Measurements from ENCODE around the gene GDF15. TPM values are rescaled to one million over a fixed set of nuclear protein-coding genes. Genes with fewer than 3 reads are reported as not detected.
"Not testable (repeated sequence)": the region's sequence is repeated elsewhere in the genome, so short reads cannot be mapped to it uniquely, and the experiment has no call there.

GDF15 gene
- total RNA-seq, 2 donors from 2014 or later = 0.29 to 1.4 TPM

GRCh38 chr19:18383622-18384021, 2.3 kb upstream of the GDF15 start:
- H3K9me3 Mint-ChIP-seq; ATAC-seq; DNase-seq (ENCODE audit: low spot score in 2 of 2); H3K36me3 Mint-ChIP-seq; H3K27ac Mint-ChIP-seq: not testable (repeated sequence)

- no peaks in the 10 kb centered on the region for H3K9me3 Mint-ChIP-seq
- no peaks in the 10 kb centered on the region for H3K36me3 Mint-ChIP-seq
- no peak for DNase-seq (ENCODE audit: low spot score in 2 of 2)
- ATAC-seq = no peak
- peak overlapping the region in 1 of 2 donors; percentile 60 for H3K27ac Mint-ChIP-seq
These were observed 1.2 kb upstream of the GDF15 start for GRCh38 chr19:18384775-18385174.

GRCh38 chr19:18385359-18385674, 641 bp upstream of the GDF15 start:
- no peaks in the 10 kb centered on the region for H3K36me3 Mint-ChIP-seq
- DNase-seq (ENCODE audit: low spot score in 2 of 2) (no peak), ATAC-seq (no peak)
- no peak overlapping the region for H3K27ac Mint-ChIP-seq
- H3K9me3 Mint-ChIP-seq = no peaks in the 10 kb centered on the region

GRCh38 chr19:18386543-18387271, 749 bp downstream of the GDF15 start:
- DNase-seq (ENCODE audit: low spot score in 2 of 2) = no peak
- Mint-ChIP-seq H3K9me3 (no peaks in the 10 kb centered on the region), H3K27ac (no peak overlapping the region), H3K36me3 (no peaks in the 10 kb centered on the region)
- ATAC-seq = no peak

- H3K27ac Mint-ChIP-seq = no peak overlapping the region
- H3K9me3 Mint-ChIP-seq = no peaks in the 10 kb centered on the region
- no peaks in the 10 kb centered on the region for H3K36me3 Mint-ChIP-seq
- DNase-seq (ENCODE audit: low spot score in 2 of 2) = peak; percentile 79 to 90
- peak; percentile 89 to 91 for ATAC-seq
These were observed 2.4 kb downstream of the GDF15 start for GRCh38 chr19:18388100-18388959.

GRCh38 chr19:18388960-18389725, 3.2 kb downstream of the GDF15 start:
- no peak for DNase-seq (ENCODE audit: low spot score in 2 of 2)
- no peak for ATAC-seq
- no peak overlapping the region for H3K27ac Mint-ChIP-seq
- no peaks in the 10 kb centered on the region for H3K9me3 Mint-ChIP-seq
- no peaks in the 10 kb centered on the region for H3K36me3 Mint-ChIP-seq

GRCh38 chr19:18389726-18390064, 3.7 kb downstream of the GDF15 start:
- no peaks in the 10 kb centered on the region for H3K9me3 Mint-ChIP-seq
- H3K36me3 Mint-ChIP-seq = no peaks in the 10 kb centered on the region
- DNase-seq (ENCODE audit: low spot score in 2 of 2) (no peak), ATAC-seq (no peak)
- no peak overlapping the region for H3K27ac Mint-ChIP-seq

GRCh38 chr19:18390065-18390907, 4.3 kb downstream of the GDF15 start:
- H3K27ac Mint-ChIP-seq = no peak overlapping the region
- no peaks in the 10 kb centered on the region for H3K9me3 Mint-ChIP-seq
- H3K36me3 Mint-ChIP-seq = no peaks in the 10 kb centered on the region
- ATAC-seq = no peak
- DNase-seq (ENCODE audit: low spot score in 2 of 2) = no peak

GRCh38 chr19:18391509-18392075, 5.6 kb downstream of the GDF15 start:
- H3K9me3 Mint-ChIP-seq = no peaks in the 10 kb centered on the region
- DNase-seq (ENCODE audit: low spot score in 2 of 2) (no peak), ATAC-seq (no peak)
- no peaks in the 10 kb centered on the region for H3K36me3 Mint-ChIP-seq
- H3K27ac Mint-ChIP-seq = no peak overlapping the region

GRCh38 chr19:18392417-18392816, 6.5 kb downstream of the GDF15 start:
- ATAC-seq (no peak), DNase-seq (ENCODE audit: low spot score in 2 of 2) (no peak)
- no peak overlapping the region for H3K27ac Mint-ChIP-seq

GRCh38 chr19:18392926-18393325, 7.0 kb downstream of the GDF15 start:
- DNase-seq (ENCODE audit: low spot score in 2 of 2) = no peak
- Mint-ChIP-seq H3K36me3 (no peaks in the 10 kb centered on the region), H3K27ac (no peak overlapping the region), H3K9me3 (no peaks in the 10 kb centered on the region)
- no peak for ATAC-seq

More at GRCh38 chr19:18392417-18392816, 6.5 kb downstream of the GDF15 start:
- no peaks in the 10 kb centered on the region for H3K9me3 Mint-ChIP-seq
- no peaks in the 10 kb centered on the region for H3K36me3 Mint-ChIP-seq

- Mint-ChIP-seq H3K9me3 (no peaks in the 10 kb centered on the region), H3K36me3 (no peaks in the 10 kb centered on the region), H3K27ac (no peak overlapping the region)
- ATAC-seq (no peak), DNase-seq (ENCODE audit: low spot score in 2 of 2) (no peak)
These were observed 7.9 kb downstream of the GDF15 start for GRCh38 chr19:18393836-18394235.

- ATAC-seq = no peak
- no peaks in the 10 kb centered on the region for H3K9me3 Mint-ChIP-seq
These were observed 10.7 kb downstream of the GDF15 start for GRCh38 chr19:18396471-18397241.

GRCh38 chr19:18397242-18398202, 11.6 kb downstream of the GDF15 start, which contains the start of gene LRRC25:
Gene LRRC25 (minus strand): TSS chr19:18397622. CDS start chr19:18396963, 659 bp downstream.
- no peak within 1 kb of the TSS for H3K27ac Mint-ChIP-seq
- DNase-seq (ENCODE audit: low spot score in 2 of 2) (no peak), ATAC-seq (no peak)
- no peaks in the 10 kb centered on the region for H3K36me3 Mint-ChIP-seq
- H3K9me3 Mint-ChIP-seq = no peaks in the 10 kb centered on the region

More at GRCh38 chr19:18396471-18397241, 10.7 kb downstream of the GDF15 start:
- DNase-seq (ENCODE audit: low spot score in 2 of 2) = no peak
- Mint-ChIP-seq H3K27ac (no peak overlapping the region), H3K36me3 (no peaks in the 10 kb centered on the region)
